GM06990 (cell line): ENCODE results near the gene RAB11FIP3.
A peak's percentile ranks its signal among the peaks of the same experiment; 100 is the strongest.

Experiments used
- DNase-seq: peaks from one replicate; pipeline ENCODE4 v3.0.0-alpha.2; 2011; ENCODE audit not compliant: insufficient read length; ENCODE audit errors: extremely low read depth
- H3K27me3 ChIP-seq: replicated peaks from 2 replicates; pipeline ENCODE4 v1.6.0; 2011; ENCODE audit warnings: low read length; ENCODE audit not compliant: control insufficient read depth, insufficient read depth
- H3K36me3 ChIP-seq: 2 replicates; pipeline ENCODE4 v1.5.1; 2011; ENCODE audit warnings: low read length; ENCODE audit not compliant: control insufficient read depth, insufficient read depth
- H3K4me3 ChIP-seq: replicated peaks from 2 replicates; pipeline ENCODE4 v1.5.1; 2011; ENCODE audit warnings: low read depth, mild to moderate bottlenecking, control low read depth, low read length
- TF ChIP-seq, protein P1 (sequence below): IDR thresholded peaks from 2 replicates; pipeline ENCODE4 v1.5.1; 2011; ENCODE audit warnings: low read length, control low read depth, mild to moderate bottlenecking, inconsistent platforms; ENCODE audit not compliant: insufficient read depth, poor library complexity, severe bottlenecking

RAB11FIP3 gene

GRCh38 chr16:391885-392335, 33.5 kb upstream of the RAB11FIP3 start:
- Histone ChIP-seq H3K4me3 (no peak overlapping the region), H3K36me3 (no peaks in the 10 kb centered on the region), H3K27me3 (no peaks in the 10 kb centered on the region)
- DNase-seq, result peak; percentile 74
- TF ChIP-seq, protein P1, sequence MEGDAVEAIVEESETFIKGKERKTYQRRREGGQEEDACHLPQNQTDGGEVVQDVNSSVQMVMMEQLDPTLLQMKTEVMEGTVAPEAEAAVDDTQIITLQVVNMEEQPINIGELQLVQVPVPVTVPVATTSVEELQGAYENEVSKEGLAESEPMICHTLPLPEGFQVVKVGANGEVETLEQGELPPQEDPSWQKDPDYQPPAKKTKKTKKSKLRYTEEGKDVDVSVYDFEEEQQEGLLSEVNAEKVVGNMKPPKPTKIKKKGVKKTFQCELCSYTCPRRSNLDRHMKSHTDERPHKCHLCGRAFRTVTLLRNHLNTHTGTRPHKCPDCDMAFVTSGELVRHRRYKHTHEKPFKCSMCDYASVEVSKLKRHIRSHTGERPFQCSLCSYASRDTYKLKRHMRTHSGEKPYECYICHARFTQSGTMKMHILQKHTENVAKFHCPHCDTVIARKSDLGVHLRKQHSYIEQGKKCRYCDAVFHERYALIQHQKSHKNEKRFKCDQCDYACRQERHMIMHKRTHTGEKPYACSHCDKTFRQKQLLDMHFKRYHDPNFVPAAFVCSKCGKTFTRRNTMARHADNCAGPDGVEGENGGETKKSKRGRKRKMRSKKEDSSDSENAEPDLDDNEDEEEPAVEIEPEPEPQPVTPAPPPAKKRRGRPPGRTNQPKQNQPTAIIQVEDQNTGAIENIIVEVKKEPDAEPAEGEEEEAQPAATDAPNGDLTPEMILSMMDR, result peak; percentile 90

- no peak overlapping the region for H3K4me3 ChIP-seq
- no peak for DNase-seq
- H3K36me3 ChIP-seq, result no peaks in the 10 kb centered on the region
- TF ChIP-seq, protein P1, result no peak
- H3K27me3 ChIP-seq, result no peaks in the 10 kb centered on the region
Measured at GRCh38 chr16:392450-393030, 32.9 kb upstream of the RAB11FIP3 start.

GRCh38 chr16:396199-396598, 29.2 kb upstream of the RAB11FIP3 start:
- peak overlapping the region; percentile 68; the same call in 1 of the 2 replicates for H3K4me3 ChIP-seq
- no peak for DNase-seq

DNA sequence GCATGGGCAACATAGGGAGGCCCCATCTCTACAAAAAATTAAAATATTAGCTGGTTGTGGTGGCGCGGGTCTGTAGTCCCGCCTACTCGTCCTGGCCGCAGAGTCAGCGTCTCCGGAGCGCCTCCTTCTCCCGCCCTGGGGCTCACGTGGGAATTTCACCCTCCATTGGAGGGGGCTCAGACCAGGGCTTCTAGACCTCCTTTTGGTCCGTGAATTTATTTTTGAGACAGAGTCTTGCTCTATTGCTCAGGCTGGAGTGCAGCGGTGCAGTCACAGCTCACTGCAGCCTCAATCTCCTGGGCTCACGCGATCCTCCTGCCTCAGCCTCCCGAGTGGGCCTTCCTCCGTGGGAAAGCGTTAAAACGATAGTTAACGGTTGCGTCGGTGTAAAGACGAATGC, 28.8 kb upstream of the RAB11FIP3 start:
- Histone ChIP-seq H3K4me3 (peak overlapping the region; percentile 68), H3K27me3 (no peaks in the 10 kb centered on the region), H3K36me3 (no peaks in the 10 kb centered on the region; the same call in none of the 2 replicates)
- no peak for DNase-seq
- TF ChIP-seq, protein P1, result no peak

More at GRCh38 chr16:396199-396598, 29.2 kb upstream of the RAB11FIP3 start:
- TF ChIP-seq, protein P1, result no peak
- Histone ChIP-seq H3K27me3 (no peaks in the 10 kb centered on the region), H3K36me3 (no peaks in the 10 kb centered on the region; the same call in none of the 2 replicates)

DNA sequence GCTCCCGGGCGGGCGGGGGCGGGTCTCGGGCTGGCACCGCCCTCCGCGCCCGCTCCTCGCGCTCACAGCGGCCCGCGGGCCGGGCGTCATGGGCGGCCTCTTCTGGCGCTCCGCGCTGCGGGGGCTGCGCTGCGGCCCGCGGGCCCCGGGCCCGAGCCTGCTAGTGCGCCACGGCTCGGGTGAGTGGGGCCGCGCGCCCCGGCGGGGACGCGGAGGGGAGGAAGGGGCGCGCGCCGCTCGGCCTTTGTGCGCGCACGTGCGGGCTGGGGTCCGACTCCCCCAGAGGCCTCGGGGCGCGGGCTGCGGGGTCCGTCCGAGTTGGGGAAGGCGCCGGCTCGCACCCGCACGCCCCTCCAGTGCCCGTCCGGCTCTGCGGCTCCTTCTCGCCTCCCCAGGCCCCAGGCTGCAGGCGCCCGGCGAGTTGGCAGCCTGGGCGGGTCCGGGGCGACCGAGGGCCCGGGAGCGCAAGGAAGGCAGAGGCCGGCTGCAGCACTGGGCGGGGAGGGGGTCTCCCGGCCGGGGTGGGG, 28.3 kb upstream of the RAB11FIP3 start, which contains the start of gene NME4:
NME4 (plus strand) TSS at position 65 of the 527 bp plus-strand sequence; CDS start at position 89, 24 bp downstream.
- no peaks in the 10 kb centered on the region; the same call in none of the 2 replicates for H3K36me3 ChIP-seq
- no peak for DNase-seq
- TF ChIP-seq, protein P1, result no peak
- no peaks in the 10 kb centered on the region for H3K27me3 ChIP-seq
- H3K4me3 ChIP-seq, result peak within 1 kb of the TSS; percentile 68
